Uterus (tissue), 4 donors: Measurements from ENCODE around the gene MKI67. TPM values are rescaled to one million over a fixed set of nuclear protein-coding genes. Genes with fewer than 3 reads are reported as not detected.

Experiments
- DNase-seq, 2 donors: peaks; one replicate each; pipeline ENCODE4 v3.0.0-alpha.2; 2019 to 2020
- H3K27ac ChIP-seq, 2 donors: fragments of 200-600 bp; sonication (generic); 1 replicate in 1 of 2; 2 replicates in 1 of 2; pipeline ENCODE4 v1.5.1; 2016 to 2018
- H3K27me3 ChIP-seq, 2 donors: fragments of 200-600 bp; sonication (generic); one replicate each; pipeline ENCODE4 v1.5.1; 2018 to 2019; ENCODE audit warnings: control low read depth in 1 of 2
- H3K36me3 ChIP-seq, 2 donors: fragments of 200-600 bp; sonication (generic); one replicate each; pipeline ENCODE4 v1.5.1; 2019; ENCODE audit warnings: control low read depth in 1 of 2
- H3K4me1 ChIP-seq, 2 donors: fragments of 200-600 bp; sonication (generic); one replicate each; pipeline ENCODE4 v1.5.1; 2018 to 2019; ENCODE audit warnings: control low read depth in 1 of 2
- H3K4me3 ChIP-seq, 2 donors: fragments of 200-600 bp; sonication (generic); 1 replicate in 1 of 2; 2 replicates in 1 of 2; pipeline ENCODE4 v1.5.1; 2018 to 2019; ENCODE audit warnings: mild to moderate bottlenecking in 1 of 2
- H3K9me3 ChIP-seq, 2 donors: fragments of 200-600 bp; sonication (generic); one replicate each; pipeline ENCODE4 v1.5.1; 2019; ENCODE audit warnings: control low read depth in 1 of 2
- CTCF ChIP-seq, 4 experiments: fragments of 200-600 bp in 2 of 4; fragments of 450-650 bp in 2 of 4; sonication (generic) in 2 of 4; IDR thresholded peaks; one replicate each; pipeline ENCODE4 v1.5.1; 2016 to 2019; ENCODE audit warnings: antibody characterized with exemption in 4 of 4, mild to moderate bottlenecking in 2 of 4, moderate library complexity in 1 of 4
- POLR2A ChIP-seq, 2 donors: fragments of 450-650 bp; IDR thresholded peaks; one replicate each; pipeline ENCODE4 v1.6.1; 2016; ENCODE audit warnings: antibody characterized with exemption in 2 of 2, mild to moderate bottlenecking in 1 of 2, moderate library complexity in 1 of 2
- intact Hi-C: fragments of 100-400 bp; cut with DNase I; formaldehyde crosslinking; loops from one replicate; pipeline ENCODE4 v1.15.1; 2023; ENCODE audit warnings: low total_unique reads
- total RNA-seq, 4 donors: library from RNA; depleted of rRNA in 3 of 4; stranded (reverse); fragments of >200 nt in 3 of 4; gene quantifications; one replicate each; pipeline versions ENCODE4 v1.1.0 to v1.2.4, GENCODE V29; 2014 to 2023
- donor health status: DM: yes; HTN: yes; CAD: no.

The MKI67 gene
- total RNA-seq, 4 donors from 2014 or later, result under 0.01 to 16.9 (median 0.56) TPM

DNA sequence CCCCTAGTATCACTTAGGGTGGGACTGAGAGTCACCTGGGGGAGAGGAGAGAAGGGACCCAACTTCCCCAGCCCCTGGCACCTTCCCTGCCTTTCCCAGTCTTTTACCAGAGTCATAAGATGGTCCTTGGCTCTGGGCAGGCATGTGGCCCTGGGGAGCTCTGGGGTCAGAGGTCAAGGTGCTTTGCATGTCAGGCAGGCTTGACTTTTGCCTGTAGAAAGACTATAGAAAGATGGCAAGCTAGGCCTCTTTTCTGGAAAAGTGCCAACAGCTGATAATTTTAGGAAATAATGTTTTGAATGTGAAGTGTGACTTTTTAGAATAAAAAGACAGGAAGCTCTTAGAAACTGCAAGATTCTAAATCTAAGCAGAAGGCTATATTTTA, 67.5 kb downstream of the MKI67 start:
- Histone ChIP-seq H3K27ac (no peak overlapping the region), H3K27me3 (no peaks in the 10 kb centered on the region), H3K4me1 (no peaks in the 10 kb centered on the region), H3K36me3 (no peaks in the 10 kb centered on the region), H3K9me3 (no peaks in the 10 kb centered on the region), H3K4me3 (no peak overlapping the region)
- no peak for DNase-seq
- intact Hi-C loops, result no loop called here
- TF ChIP-seq CTCF (IDR thresholded peaks at IDR 0.05) (no peak), POLR2A (IDR thresholded peaks at IDR 0.05) (no peak)

DNA sequence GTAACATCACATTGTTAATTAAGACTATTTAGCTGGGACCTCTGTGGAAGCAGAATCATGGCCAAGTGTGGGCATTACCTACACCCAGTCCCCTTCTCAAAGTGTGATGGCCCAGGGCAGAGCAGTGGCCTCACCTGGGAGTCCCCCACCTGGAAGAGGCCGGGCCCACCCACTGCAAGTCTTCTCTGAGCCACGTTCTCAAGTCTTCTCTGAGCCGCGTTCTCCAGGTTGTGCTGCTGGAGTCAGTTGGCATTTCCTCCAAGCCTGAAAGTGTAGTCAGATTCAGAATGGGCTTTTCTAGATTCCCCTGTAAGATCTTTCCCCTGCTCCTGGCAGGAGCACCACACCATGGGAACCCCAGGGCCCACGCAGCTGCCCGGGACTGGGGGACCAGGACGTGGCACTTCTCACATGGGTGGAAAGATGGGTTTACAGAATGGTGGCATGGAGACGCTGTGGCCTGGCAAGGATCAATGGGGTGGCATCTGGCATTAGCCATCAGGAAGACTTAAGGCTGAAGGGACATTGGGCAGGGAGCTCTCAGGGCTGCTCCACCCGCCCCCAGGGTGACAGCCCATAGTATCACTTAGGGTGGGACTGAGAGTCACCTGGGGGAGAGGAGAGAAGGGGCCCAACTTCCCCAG, 68.0 kb downstream of the MKI67 start:
- Histone ChIP-seq H3K9me3 (no peaks in the 10 kb centered on the region), H3K4me3 (no peak overlapping the region), H3K27me3 (no peaks in the 10 kb centered on the region), H3K27ac (no peak overlapping the region), H3K4me1 (no peaks in the 10 kb centered on the region), H3K36me3 (no peaks in the 10 kb centered on the region)
- intact Hi-C loops, result no loop called here
- no peak for TF ChIP-seq POLR2A (IDR thresholded peaks at IDR 0.05)
- no peak for TF ChIP-seq CTCF (IDR thresholded peaks at IDR 0.05)
- no peak for DNase-seq

GRCh38 chr10:128056303-128057050, 69.7 kb downstream of the MKI67 start:
- no peak for DNase-seq
- intact Hi-C loops, result no loop called here
- no peak overlapping the region for H3K4me3 ChIP-seq
- H3K36me3 ChIP-seq, result no peaks in the 10 kb centered on the region
- H3K9me3 ChIP-seq, result no peaks in the 10 kb centered on the region
- no peaks in the 10 kb centered on the region for H3K4me1 ChIP-seq
- TF ChIP-seq CTCF (IDR thresholded peaks at IDR 0.05), result no peak
- TF ChIP-seq POLR2A (IDR thresholded peaks at IDR 0.05), result no peak
- H3K27ac ChIP-seq, result no peak overlapping the region
- no peaks in the 10 kb centered on the region for H3K27me3 ChIP-seq

GRCh38 chr10:128055061-128055868, 71.0 kb downstream of the MKI67 start:
- Histone ChIP-seq H3K9me3 (no peaks in the 10 kb centered on the region), H3K4me3 (no peak overlapping the region), H3K27me3 (no peaks in the 10 kb centered on the region), H3K36me3 (no peaks in the 10 kb centered on the region), H3K27ac (no peak overlapping the region), H3K4me1 (no peaks in the 10 kb centered on the region)
- intact Hi-C loops, result no loop called here
- DNase-seq, result no peak
- TF ChIP-seq CTCF (IDR thresholded peaks at IDR 0.05) (no peak), POLR2A (IDR thresholded peaks at IDR 0.05) (no peak)
